ENCODE data around the gene HEMGN. TPM values are rescaled to one million over a fixed set of nuclear protein-coding genes. Genes with fewer than 3 reads are reported as not detected.

HEMGN gene
- total and polyA plus RNA-seq, 2 of the 8 experiments (the other 6 are each of a cell fraction or from before 2014, with no cell fraction given): not detected

DNA sequence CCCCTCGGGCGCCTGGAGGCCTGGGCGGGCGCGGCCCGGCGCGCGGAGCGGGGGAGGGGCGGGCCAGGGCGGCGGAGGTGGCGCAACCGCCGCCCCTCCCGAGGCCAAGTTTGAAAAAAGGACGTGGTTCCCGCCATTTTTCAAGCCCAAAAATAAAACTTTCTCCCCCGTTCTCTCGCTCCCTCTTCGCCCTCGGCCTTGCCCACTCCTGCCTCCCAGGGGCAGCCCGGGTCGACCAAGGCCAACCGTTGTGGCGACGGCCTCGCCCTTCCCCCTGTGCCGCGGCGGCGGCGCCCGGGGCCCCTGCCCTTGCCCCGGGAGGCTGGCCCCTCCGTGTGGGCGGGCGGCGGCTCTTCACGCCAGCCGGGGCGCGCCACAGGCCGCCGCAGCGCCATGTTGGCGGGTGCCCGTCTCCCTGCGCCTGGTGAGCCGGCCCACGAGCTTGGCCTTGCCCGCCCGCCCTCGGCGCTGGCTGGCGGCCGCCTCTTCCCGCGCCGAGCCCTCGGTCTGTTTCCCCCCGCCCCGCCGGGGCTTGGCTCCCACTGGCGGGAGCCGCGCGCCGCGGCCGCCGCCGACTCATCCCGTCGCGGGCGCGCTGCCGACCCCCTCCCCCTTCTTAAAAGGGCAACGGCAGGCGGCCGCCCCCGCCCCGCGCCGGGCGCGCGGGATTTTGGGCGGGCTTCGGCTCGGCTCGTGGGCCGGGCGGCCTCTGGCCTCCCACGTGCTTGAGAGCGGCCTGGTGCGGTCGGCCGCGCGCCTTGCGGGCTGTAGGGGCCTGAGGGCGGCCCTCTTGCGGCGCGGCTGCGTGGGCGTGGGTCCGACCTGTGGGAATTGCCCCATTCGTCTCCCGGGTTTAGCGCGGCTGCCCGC, 46.5 kb upstream of the HEMGN start (continued):
- no peak for TF ChIP-seq SP4 (IDR thresholded peaks at IDR 0.05; ENCODE audit: low read length)
- TF ChIP-seq TAF7 (optimal IDR thresholded peaks at IDR 0.05; ENCODE audit: borderline replicate concordance, low read depth, low read length): peak; percentile 23
- TF ChIP-seq SP1 (IDR thresholded peaks at IDR 0.05; ENCODE audit: low read depth, low read length): no peak
- TF ChIP-seq SRF (IDR thresholded peaks at IDR 0.05; ENCODE audit: low read depth, low read length): no peak
- no peak for TF ChIP-seq JUND (IDR thresholded peaks at IDR 0.05; ENCODE audit: low read length)
- TF ChIP-seq, protein P1, sequence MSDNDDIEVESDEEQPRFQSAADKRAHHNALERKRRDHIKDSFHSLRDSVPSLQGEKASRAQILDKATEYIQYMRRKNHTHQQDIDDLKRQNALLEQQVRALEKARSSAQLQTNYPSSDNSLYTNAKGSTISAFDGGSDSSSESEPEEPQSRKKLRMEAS (IDR thresholded peaks at IDR 0.05): peak; percentile 83
- TF ChIP-seq SIX5 (IDR thresholded peaks at IDR 0.05; ENCODE audit: low read depth, low read length): no peak
- TF ChIP-seq PHF8 (conservative IDR thresholded peaks at IDR 0.05; ENCODE audit: low read depth, low read length): peak; percentile 42; the same call in 1 of the 2 replicates
- no peak for TF ChIP-seq RBBP5 (IDR thresholded peaks at IDR 0.05; ENCODE audit: borderline replicate concordance, low read depth, low read length)
- no peak for TF ChIP-seq CHD2 (IDR thresholded peaks at IDR 0.05; ENCODE audit: low read length)
- no peak for TF ChIP-seq CBX8 (IDR thresholded peaks at IDR 0.05; ENCODE audit: borderline replicate concordance, low read depth, low read length)
- no peak for TF ChIP-seq BCL11A (IDR thresholded peaks at IDR 0.05; ENCODE audit: low read depth in 2 of 2, low read length in 2 of 2)
- TF ChIP-seq BACH1 (IDR thresholded peaks at IDR 0.05; ENCODE audit: low read length): peak; percentile 8
- TF ChIP-seq CTBP2 (IDR thresholded peaks at IDR 0.05; ENCODE audit: borderline replicate concordance, insufficient read depth, insufficient read length, low read length): no peak
- TF ChIP-seq RNF2 (IDR thresholded peaks at IDR 0.05; ENCODE audit: borderline replicate concordance, low read depth, low read length, missing control alignments, poor library complexity, severe bottlenecking): no peak
- TF ChIP-seq HDAC6 (IDR thresholded peaks at IDR 0.05; ENCODE audit: low read depth, low read length): no peak
- TF ChIP-seq RXRA (IDR thresholded peaks at IDR 0.05; ENCODE audit: insufficient read depth, low read depth, low read length): no peak
- TF ChIP-seq SIRT6 (IDR thresholded peaks at IDR 0.05; ENCODE audit: low read length): no peak
- no peak for TF ChIP-seq SP2 (IDR thresholded peaks at IDR 0.05; ENCODE audit: low read length)
- TF ChIP-seq TBP (IDR thresholded peaks at IDR 0.05; ENCODE audit: low read depth, low read length): no peak
- TF ChIP-seq, protein P2, sequence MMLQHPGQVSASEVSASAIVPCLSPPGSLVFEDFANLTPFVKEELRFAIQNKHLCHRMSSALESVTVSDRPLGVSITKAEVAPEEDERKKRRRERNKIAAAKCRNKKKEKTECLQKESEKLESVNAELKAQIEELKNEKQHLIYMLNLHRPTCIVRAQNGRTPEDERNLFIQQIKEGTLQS (IDR thresholded peaks at IDR 0.05; ENCODE audit: insufficient read depth, low read depth, low read length): no peak
- no peak for TF ChIP-seq TCF12 (IDR thresholded peaks at IDR 0.05; ENCODE audit: low read depth, low read length)
- TF ChIP-seq, protein P3, sequence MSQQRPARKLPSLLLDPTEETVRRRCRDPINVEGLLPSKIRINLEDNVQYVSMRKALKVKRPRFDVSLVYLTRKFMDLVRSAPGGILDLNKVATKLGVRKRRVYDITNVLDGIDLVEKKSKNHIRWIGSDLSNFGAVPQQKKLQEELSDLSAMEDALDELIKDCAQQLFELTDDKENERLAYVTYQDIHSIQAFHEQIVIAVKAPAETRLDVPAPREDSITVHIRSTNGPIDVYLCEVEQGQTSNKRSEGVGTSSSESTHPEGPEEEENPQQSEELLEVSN (IDR thresholded peaks at IDR 0.05): peak; percentile 88
- peak; percentile 31 for TF ChIP-seq TAF1 (IDR thresholded peaks at IDR 0.05; ENCODE audit: low read depth, low read length)
